Nephron progenitor cell (in vitro differentiated cells): Measurements from ENCODE around the gene UBASH3B.

Experiments
- DNase-seq: peaks from one replicate; pipeline ENCODE4 v3.0.0; 2021
- H3K27ac Mint-ChIP-seq: 2 replicates; pipeline ENCODE4 v1.8.0; 2021; ENCODE audit warnings: mild to moderate bottlenecking, moderate library complexity, mixed read lengths
- H3K27me3 Mint-ChIP-seq: 2 replicates; pipeline ENCODE4 v1.8.0; 2021; ENCODE audit warnings: mild to moderate bottlenecking, low read depth, mixed read lengths; ENCODE audit not compliant: poor library complexity
- H3K36me3 Mint-ChIP-seq: 2 replicates; pipeline ENCODE4 v1.8.0; 2021; ENCODE audit warnings: low read depth, mixed read lengths
- H3K4me1 Mint-ChIP-seq: 2 replicates; pipeline ENCODE4 v1.8.0; 2021; ENCODE audit warnings: mixed read lengths
- H3K4me3 Mint-ChIP-seq: 2 replicates; pipeline ENCODE4 v1.8.0; 2021; ENCODE audit warnings: mild to moderate bottlenecking, moderate library complexity, mixed read lengths
- H3K9me3 Mint-ChIP-seq: 2 replicates; pipeline ENCODE4 v1.8.0; 2021; ENCODE audit warnings: mild to moderate bottlenecking, moderate library complexity, mixed read lengths
- CTCF ChIP-seq: fragments of 200-600 bp; sonication (generic); IDR thresholded peaks from 2 replicates; pipeline ENCODE4 v1.5.0; 2021; ENCODE audit warnings: antibody characterized with exemption

The UBASH3B gene

GRCh38 chr11:122750049-122750448, 94.5 kb downstream of the UBASH3B start:
- H3K4me1 Mint-ChIP-seq = peaks cover 55% of the 10 kb centered on the region

GRCh38 chr11:122751292-122752070, 96.0 kb downstream of the UBASH3B start:
- H3K27ac Mint-ChIP-seq = no peak overlapping the region
- H3K9me3 Mint-ChIP-seq = no peaks in the 10 kb centered on the region
- H3K4me3 Mint-ChIP-seq = no peak overlapping the region
- peaks cover 54% of the 10 kb centered on the region for H3K4me1 Mint-ChIP-seq
- TF ChIP-seq CTCF = no peak
- no peaks in the 10 kb centered on the region for H3K27me3 Mint-ChIP-seq
- H3K36me3 Mint-ChIP-seq = no peaks in the 10 kb centered on the region
- no peak for DNase-seq

More at GRCh38 chr11:122750049-122750448, 94.5 kb downstream of the UBASH3B start:
- no peaks in the 10 kb centered on the region for H3K36me3 Mint-ChIP-seq
- DNase-seq = no peak
- no peak for TF ChIP-seq CTCF
- H3K4me3 Mint-ChIP-seq = no peak overlapping the region
- no peaks in the 10 kb centered on the region for H3K27me3 Mint-ChIP-seq
- H3K9me3 Mint-ChIP-seq = no peaks in the 10 kb centered on the region
- H3K27ac Mint-ChIP-seq = no peak overlapping the region

- H3K27me3 Mint-ChIP-seq = peaks cover 2% of the 10 kb centered on the region
- H3K27ac Mint-ChIP-seq = no peak overlapping the region
- H3K36me3 Mint-ChIP-seq = no peaks in the 10 kb centered on the region
- no peak for DNase-seq
- no peaks in the 10 kb centered on the region for H3K9me3 Mint-ChIP-seq
- no peak for TF ChIP-seq CTCF
- H3K4me3 Mint-ChIP-seq = no peak overlapping the region
- peaks cover 36% of the 10 kb centered on the region for H3K4me1 Mint-ChIP-seq
Observed at GRCh38 chr11:122754028-122754427, 98.5 kb downstream of the UBASH3B start.

GRCh38 chr11:122754553-122755322, 99.2 kb downstream of the UBASH3B start:
- Mint-ChIP-seq H3K27ac (no peak overlapping the region), H3K9me3 (no peaks in the 10 kb centered on the region)

GRCh38 chr11:122755409-122755808, 99.9 kb downstream of the UBASH3B start:
- Mint-ChIP-seq H3K4me1 (peaks cover 36% of the 10 kb centered on the region), H3K9me3 (no peaks in the 10 kb centered on the region), H3K36me3 (no peaks in the 10 kb centered on the region), H3K27ac (no peak overlapping the region), H3K27me3 (peaks cover 2% of the 10 kb centered on the region), H3K4me3 (no peak overlapping the region)
- TF ChIP-seq CTCF = no peak
- no peak for DNase-seq

More at GRCh38 chr11:122754553-122755322, 99.2 kb downstream of the UBASH3B start:
- TF ChIP-seq CTCF = peak; percentile 33
- peaks cover 2% of the 10 kb centered on the region for H3K27me3 Mint-ChIP-seq
- H3K4me1 Mint-ChIP-seq = peaks cover 36% of the 10 kb centered on the region
- H3K36me3 Mint-ChIP-seq = no peaks in the 10 kb centered on the region
- H3K4me3 Mint-ChIP-seq = no peak overlapping the region
- DNase-seq = no peak
